Islet of Langerhans (tissue), 1 donor: ENCODE data around the gene FLVCR1.

Source experiments
- FAIRE-seq: peaks from one replicate; lab custom pipeline; 2011; peaks lifted over from hg19 to GRCh38; lab: Jason Lieb, UNC

FLVCR1 gene

DNA sequence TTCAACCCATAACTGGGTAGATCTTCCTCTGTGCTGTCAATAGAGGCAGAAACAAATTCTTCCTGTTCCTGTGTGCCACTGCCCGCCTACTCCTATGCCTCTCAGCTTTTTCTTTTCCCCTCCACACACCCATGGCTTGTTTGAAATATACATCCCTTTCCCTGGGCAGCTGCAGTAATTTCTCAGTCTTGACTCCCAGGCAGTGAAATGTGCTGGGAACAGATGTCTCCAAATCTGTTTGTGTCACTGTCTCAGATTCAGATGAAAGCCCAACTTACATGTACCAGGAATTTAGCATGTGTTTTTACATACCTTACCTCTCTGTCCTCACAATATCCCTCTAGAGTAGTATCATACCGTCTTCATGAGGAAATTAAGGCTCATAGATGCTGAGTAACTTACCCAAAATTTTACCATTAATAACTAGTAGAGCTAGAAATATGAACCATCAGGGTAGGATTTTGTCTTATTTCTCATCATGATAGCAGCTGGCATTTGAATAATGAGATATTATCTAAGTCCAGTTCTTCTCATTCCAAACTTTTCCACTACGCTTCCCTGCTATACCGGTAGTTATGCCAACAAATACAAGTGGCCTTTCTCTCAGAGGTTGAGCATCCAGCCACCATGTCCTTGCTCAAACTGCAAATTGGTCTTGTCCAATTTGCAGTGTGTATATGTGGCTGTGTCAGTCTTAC is 87.5 kb downstream of the FLVCR1 start:
- FAIRE-seq = no peak

DNA sequence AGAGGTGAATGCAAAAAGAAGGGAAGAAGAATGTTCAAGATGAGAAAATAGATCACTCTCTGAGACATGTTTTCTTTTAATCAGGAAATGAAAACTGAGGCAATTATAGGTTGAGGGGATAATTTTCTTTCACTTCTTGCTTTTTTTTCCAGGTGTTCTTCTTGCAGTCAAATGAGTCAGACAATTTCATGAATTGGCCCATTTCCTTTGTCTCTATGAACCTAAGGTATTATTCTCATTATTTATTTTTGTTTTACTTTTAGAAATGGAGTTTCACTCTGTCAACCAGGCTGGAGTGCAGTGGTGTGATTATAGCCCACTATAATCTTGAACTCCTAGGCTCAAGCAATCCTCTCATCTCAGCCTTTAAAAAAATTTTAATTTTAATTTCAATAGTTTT is 88.8 kb downstream of the FLVCR1 start:
- no peak for FAIRE-seq
